ENCODE measurements around the gene DPYSL4. TPM values are rescaled to one million over a fixed set of nuclear protein-coding genes. Genes with fewer than 3 reads are reported as not detected.

DPYSL4 gene
- total RNA-seq, 2 experiments from 2014 or later = 5.2 to 8.5 TPM

- Mint-ChIP-seq H3K4me1 (peaks cover 13% of the 10 kb centered on the region), H3K27ac (no peak overlapping the region), H3K9me3 (no peaks in the 10 kb centered on the region), H3K4me3 (no peak overlapping the region), H3K36me3 (no peaks in the 10 kb centered on the region), H3K27me3 (no peaks in the 10 kb centered on the region)
- ATAC-seq (ENCODE audit: low read depth) = no peak
- POLR2A ChIA-PET = no interaction called here
- DNase-seq = no peak
Measured at GRCh38 chr10:132163826-132164515, 22.8 kb upstream of the DPYSL4 start.

- H3K27ac Mint-ChIP-seq = no peak overlapping the region
- no peak for ATAC-seq (ENCODE audit: low read depth)
- H3K4me1 Mint-ChIP-seq = peaks cover 13% of the 10 kb centered on the region
- H3K36me3 Mint-ChIP-seq = no peaks in the 10 kb centered on the region
- H3K9me3 Mint-ChIP-seq = no peaks in the 10 kb centered on the region
- POLR2A ChIA-PET = no interaction called here
- no peaks in the 10 kb centered on the region for H3K27me3 Mint-ChIP-seq
- no peak overlapping the region for H3K4me3 Mint-ChIP-seq
- DNase-seq = no peak
Measured at GRCh38 chr10:132164761-132165278, 21.9 kb upstream of the DPYSL4 start.

- Mint-ChIP-seq H3K4me1 (peaks cover 13% of the 10 kb centered on the region), H3K27me3 (no peaks in the 10 kb centered on the region), H3K27ac (no peak overlapping the region), H3K4me3 (no peak overlapping the region), H3K9me3 (no peaks in the 10 kb centered on the region), H3K36me3 (no peaks in the 10 kb centered on the region)
- POLR2A ChIA-PET = no interaction called here
- DNase-seq (no peak), ATAC-seq (ENCODE audit: low read depth) (no peak)
Measured at GRCh38 chr10:132165416-132165980, 21.2 kb upstream of the DPYSL4 start.

GRCh38 chr10:132166216-132166950 lies 20.4 kb upstream of the DPYSL4 start:
- DNase-seq = no peak
- ATAC-seq (ENCODE audit: low read depth) = no peak
- Mint-ChIP-seq H3K9me3 (no peaks in the 10 kb centered on the region), H3K4me1 (peaks cover 13% of the 10 kb centered on the region), H3K4me3 (no peak overlapping the region), H3K27ac (no peak overlapping the region), H3K27me3 (no peaks in the 10 kb centered on the region), H3K36me3 (no peaks in the 10 kb centered on the region)
- POLR2A ChIA-PET = no interaction called here

- no peak for DNase-seq
- peaks cover 8% of the 10 kb centered on the region for H3K4me1 Mint-ChIP-seq
- POLR2A ChIA-PET = no interaction called here
- H3K27ac Mint-ChIP-seq = no peak overlapping the region
- no peaks in the 10 kb centered on the region for H3K36me3 Mint-ChIP-seq
- H3K4me3 Mint-ChIP-seq = no peak overlapping the region
- ATAC-seq (ENCODE audit: low read depth) = no peak
- H3K9me3 Mint-ChIP-seq = no peaks in the 10 kb centered on the region
- no peaks in the 10 kb centered on the region for H3K27me3 Mint-ChIP-seq
Measured at GRCh38 chr10:132167041-132167674, 19.6 kb upstream of the DPYSL4 start.

GRCh38 chr10:132167976-132168375 lies 18.8 kb upstream of the DPYSL4 start:
- DNase-seq (no peak), ATAC-seq (ENCODE audit: low read depth) (no peak)
- H3K4me1 Mint-ChIP-seq = peaks cover 3% of the 10 kb centered on the region
- POLR2A ChIA-PET = no interaction called here
- no peak overlapping the region for H3K27ac Mint-ChIP-seq
- H3K4me3 Mint-ChIP-seq = no peak overlapping the region
- H3K27me3 Mint-ChIP-seq = no peaks in the 10 kb centered on the region
- no peaks in the 10 kb centered on the region for H3K9me3 Mint-ChIP-seq
- H3K36me3 Mint-ChIP-seq = no peaks in the 10 kb centered on the region

GRCh38 chr10:132168571-132169030 lies 18.1 kb upstream of the DPYSL4 start:
- no peaks in the 10 kb centered on the region for H3K27me3 Mint-ChIP-seq
- H3K9me3 Mint-ChIP-seq = peaks cover 4% of the 10 kb centered on the region
- ATAC-seq (ENCODE audit: low read depth) = no peak
- no peak overlapping the region for H3K27ac Mint-ChIP-seq
- peaks cover 3% of the 10 kb centered on the region for H3K4me1 Mint-ChIP-seq
- DNase-seq = no peak
- no peaks in the 10 kb centered on the region for H3K36me3 Mint-ChIP-seq
- POLR2A ChIA-PET = no interaction called here
- H3K4me3 Mint-ChIP-seq = no peak overlapping the region

GRCh38 chr10:132169031-132169765 lies 17.6 kb upstream of the DPYSL4 start:
- ATAC-seq (ENCODE audit: low read depth) (no peak), DNase-seq (no peak)
- Mint-ChIP-seq H3K27ac (no peak overlapping the region), H3K27me3 (no peaks in the 10 kb centered on the region), H3K4me3 (no peak overlapping the region), H3K36me3 (no peaks in the 10 kb centered on the region), H3K9me3 (peaks cover 6% of the 10 kb centered on the region), H3K4me1 (peaks cover 3% of the 10 kb centered on the region)
- POLR2A ChIA-PET = no interaction called here

- POLR2A ChIA-PET = no interaction called here
- no peaks in the 10 kb centered on the region for H3K36me3 Mint-ChIP-seq
- DNase-seq = no peak
- no peak overlapping the region for H3K4me3 Mint-ChIP-seq
- H3K9me3 Mint-ChIP-seq = peaks cover 6% of the 10 kb centered on the region
- H3K27ac Mint-ChIP-seq = no peak overlapping the region
- no peak for ATAC-seq (ENCODE audit: low read depth)
- H3K27me3 Mint-ChIP-seq = no peaks in the 10 kb centered on the region
- H3K4me1 Mint-ChIP-seq = peaks cover 3% of the 10 kb centered on the region
Measured at GRCh38 chr10:132169766-132170560, 16.8 kb upstream of the DPYSL4 start.

GRCh38 chr10:132170561-132171361 lies 16.0 kb upstream of the DPYSL4 start:
- no peak for DNase-seq
- no peak overlapping the region for H3K27ac Mint-ChIP-seq
- peaks cover 3% of the 10 kb centered on the region for H3K4me1 Mint-ChIP-seq

GRCh38 chr10:132172091-132173066 lies 14.4 kb upstream of the DPYSL4 start:
- peaks cover 6% of the 10 kb centered on the region for H3K9me3 Mint-ChIP-seq
- no peak for DNase-seq
- POLR2A ChIA-PET = no interaction called here
- peaks cover 15% of the 10 kb centered on the region for H3K27me3 Mint-ChIP-seq
- H3K36me3 Mint-ChIP-seq = no peaks in the 10 kb centered on the region
- H3K4me1 Mint-ChIP-seq = no peaks in the 10 kb centered on the region
- ATAC-seq (ENCODE audit: low read depth) = no peak
- H3K27ac Mint-ChIP-seq = no peak overlapping the region
- H3K4me3 Mint-ChIP-seq = no peak overlapping the region

More at GRCh38 chr10:132170561-132171361, 16.0 kb upstream of the DPYSL4 start:
- Mint-ChIP-seq H3K27me3 (peaks cover 5% of the 10 kb centered on the region), H3K36me3 (no peaks in the 10 kb centered on the region), H3K4me3 (no peak overlapping the region), H3K9me3 (peaks cover 6% of the 10 kb centered on the region)
- POLR2A ChIA-PET = no interaction called here
- ATAC-seq (ENCODE audit: low read depth) = no peak
